ENCODE measurements around the gene ACAP3. TPM values are rescaled to one million over a fixed set of nuclear protein-coding genes. Genes with fewer than 3 reads are reported as not detected.

Gene ACAP3
- total and polyA plus RNA-seq, 10 of the 15 experiments (the other 5 are each of a cell fraction or from before 2014, with no cell fraction given) = 0.05 to 34.2 (median 7.1) TPM

DNA sequence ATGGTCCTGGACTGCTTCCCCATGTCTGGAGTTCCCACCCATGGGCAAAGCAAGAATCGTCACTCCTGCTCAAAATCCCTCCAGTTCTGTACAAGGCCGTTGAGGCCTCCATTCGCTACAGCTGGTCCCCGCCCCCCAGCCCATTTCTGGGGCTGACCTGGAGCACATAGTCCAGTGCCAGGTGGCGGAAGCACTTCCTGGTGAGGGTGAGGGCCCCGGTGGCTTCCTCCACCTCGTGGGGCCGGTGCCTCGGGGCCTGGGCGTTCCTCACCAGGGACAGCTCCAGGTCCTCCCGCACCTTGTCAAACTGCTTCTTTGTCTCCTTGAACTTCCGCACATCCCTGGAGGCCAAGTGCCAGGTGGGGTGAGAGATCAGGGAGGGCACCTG is 7.4 kb downstream of the ACAP3 start:
- H3K79me2 ChIP-seq (ENCODE audit: control insufficient read depth, insufficient read depth, low read length) = no peaks in the 10 kb centered on the region; the same call in 1 of the 2 replicates
- in situ Hi-C loops (cut with MboI) = no loop called here

GRCh38 chr1:1299686-1300351 is 7.9 kb downstream of the ACAP3 start:
- DNase-seq (ENCODE audit: low read depth, low spot score) = no peak
- H3K4me1 ChIP-seq (ENCODE audit: control insufficient read depth, insufficient read depth, low read length) = peaks cover 3% of the 10 kb centered on the region
- H3K9ac ChIP-seq (ENCODE audit: control insufficient read depth, insufficient read depth, low read length) = no peak overlapping the region
- ChIA-PET SMC1A (ENCODE audit: uncharacterized antibody, unreplicated experiment) (no interaction called here), POLR2A (no interaction called here), CTCF (interaction anchor here (1.0 to 1.2 kb wide), 2 partner anchors 36 to 267 kb away, joined by 3 to 4 read pairs; no protein-coding TSS in a partner anchor), RAD21 (ENCODE audit: unreplicated experiment) (no interaction called here)
- no peaks in the 10 kb centered on the region; the same call in 1 of the 2 replicates for H3K79me2 ChIP-seq (ENCODE audit: control insufficient read depth, insufficient read depth, low read length)
- H3K27ac ChIP-seq (ENCODE audit: control insufficient read depth, insufficient read depth) = no peak overlapping the region
- ATAC-seq = peak; percentile 86
- intact Hi-C loops (cut with micrococcal nuclease; ENCODE audit: unreplicated experiment) = no loop called here
- H2AFZ ChIP-seq (ENCODE audit: control insufficient read depth, low read depth, low read length) = no peak overlapping the region
- no peak overlapping the region for H3K4me3 ChIP-seq
- no peak for TF ChIP-seq ZBTB40 (IDR thresholded peaks at IDR 0.05; ENCODE audit: borderline replicate concordance)
- TF ChIP-seq, protein P1, sequence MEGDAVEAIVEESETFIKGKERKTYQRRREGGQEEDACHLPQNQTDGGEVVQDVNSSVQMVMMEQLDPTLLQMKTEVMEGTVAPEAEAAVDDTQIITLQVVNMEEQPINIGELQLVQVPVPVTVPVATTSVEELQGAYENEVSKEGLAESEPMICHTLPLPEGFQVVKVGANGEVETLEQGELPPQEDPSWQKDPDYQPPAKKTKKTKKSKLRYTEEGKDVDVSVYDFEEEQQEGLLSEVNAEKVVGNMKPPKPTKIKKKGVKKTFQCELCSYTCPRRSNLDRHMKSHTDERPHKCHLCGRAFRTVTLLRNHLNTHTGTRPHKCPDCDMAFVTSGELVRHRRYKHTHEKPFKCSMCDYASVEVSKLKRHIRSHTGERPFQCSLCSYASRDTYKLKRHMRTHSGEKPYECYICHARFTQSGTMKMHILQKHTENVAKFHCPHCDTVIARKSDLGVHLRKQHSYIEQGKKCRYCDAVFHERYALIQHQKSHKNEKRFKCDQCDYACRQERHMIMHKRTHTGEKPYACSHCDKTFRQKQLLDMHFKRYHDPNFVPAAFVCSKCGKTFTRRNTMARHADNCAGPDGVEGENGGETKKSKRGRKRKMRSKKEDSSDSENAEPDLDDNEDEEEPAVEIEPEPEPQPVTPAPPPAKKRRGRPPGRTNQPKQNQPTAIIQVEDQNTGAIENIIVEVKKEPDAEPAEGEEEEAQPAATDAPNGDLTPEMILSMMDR (IDR thresholded peaks at IDR 0.05 in 2 of 3, conservative IDR thresholded peaks at IDR 0.05 in 1 of 3; ENCODE audit: control insufficient read depth in 2 of 3, extremely low read depth in 1 of 3, insufficient read depth in 1 of 3, low read depth in 3 of 3, low read length in 3 of 3) = peak; percentile 51 to 72 (median 55)
- H3K4me2 ChIP-seq (ENCODE audit: control insufficient read depth, insufficient read depth) = no peak overlapping the region
- in situ Hi-C loops (cut with MboI) = no loop called here
- H3K9me3 ChIP-seq (replicated peaks; ENCODE audit: control insufficient read depth, insufficient read depth, low read length) = no peaks in the 10 kb centered on the region
- FAIRE-seq = peak; percentile 35
- BruUV-seq (replicated peaks) = no TSS peak
- no peaks in the 10 kb centered on the region for H3K27me3 ChIP-seq (replicated peaks in 1 of 2; ENCODE audit: control insufficient read depth in 2 of 2, insufficient read depth in 2 of 2, low read length in 1 of 2)
- no peaks in the 10 kb centered on the region for H3K36me3 ChIP-seq (ENCODE audit: control insufficient read depth in 2 of 2, insufficient read depth in 2 of 2, low read length in 1 of 2)
- 72% methylated on average over 20 of the region's 22 CpGs for WGBS (ENCODE audit: insufficient coverage, insufficient replicate concordance, low lambda C conversion rate, missing lambda C conversion rate)
- H4K20me1 ChIP-seq (ENCODE audit: control insufficient read depth, insufficient read depth) = no peaks in the 10 kb centered on the region

More for the DNA sequence above, 7.4 kb downstream of the ACAP3 start:
- TF ChIP-seq CHD2 (IDR thresholded peaks at IDR 0.05; ENCODE audit: borderline replicate concordance, low read depth, low read length) (no peak), TCF7 (IDR thresholded peaks at IDR 0.05; ENCODE audit: borderline replicate concordance) (no peak), CREB1 (IDR thresholded peaks at IDR 0.05; ENCODE audit: low read depth) (no peak)
- no peak overlapping the region for H2AFZ ChIP-seq (ENCODE audit: control insufficient read depth, low read depth, low read length)
- intact Hi-C loops (cut with micrococcal nuclease; ENCODE audit: unreplicated experiment) = no loop called here
- WGBS (ENCODE audit: insufficient coverage, insufficient replicate concordance, low lambda C conversion rate, missing lambda C conversion rate) = 79% methylated on average over 12 of the region's 12 CpGs
- H3K9ac ChIP-seq (ENCODE audit: control insufficient read depth, insufficient read depth, low read length) = no peak overlapping the region
- no peak; the same call in 2 of the 3 replicates for ATAC-seq
- no peaks in the 10 kb centered on the region for H3K36me3 ChIP-seq (ENCODE audit: control insufficient read depth in 2 of 2, insufficient read depth in 2 of 2, low read length in 1 of 2)
- RAD21 ChIA-PET (ENCODE audit: unreplicated experiment) = no interaction called here
- no peaks in the 10 kb centered on the region for H3K9me3 ChIP-seq (replicated peaks; ENCODE audit: control insufficient read depth, insufficient read depth, low read length)
- H3K4me2 ChIP-seq (ENCODE audit: control insufficient read depth, insufficient read depth) = no peak overlapping the region
- FAIRE-seq = no peak
- no peak overlapping the region for H3K4me3 ChIP-seq
- POLR2A ChIA-PET = no interaction called here
- no peak for DNase-seq (ENCODE audit: low read depth, low spot score)
- peaks cover 8% of the 10 kb centered on the region for H3K4me1 ChIP-seq (ENCODE audit: control insufficient read depth, insufficient read depth, low read length)
- CTCF ChIA-PET = interaction anchor here (1.0 to 1.2 kb wide), 2 partner anchors 36 to 268 kb away, joined by 3 to 4 read pairs; no protein-coding TSS in a partner anchor
- no peak overlapping the region for H3K27ac ChIP-seq (ENCODE audit: control insufficient read depth, insufficient read depth)
- SMC1A ChIA-PET (ENCODE audit: uncharacterized antibody, unreplicated experiment) = no interaction called here
- no peaks in the 10 kb centered on the region for H3K27me3 ChIP-seq (replicated peaks in 1 of 2; ENCODE audit: control insufficient read depth in 2 of 2, insufficient read depth in 2 of 2, low read length in 1 of 2)
- no peaks in the 10 kb centered on the region for H4K20me1 ChIP-seq (ENCODE audit: control insufficient read depth, insufficient read depth)
- BruUV-seq (replicated peaks) = no TSS peak
